Thoracic aorta (tissue), 2 donors: ENCODE results near the gene R3HDM2. TPM values are rescaled to one million over a fixed set of nuclear protein-coding genes. Genes with fewer than 3 reads are reported as not detected.

Source experiments
- ATAC-seq: fragments of 150-250 bp; one replicate; pipeline ENCODE4 v1.8.0; 2017; ENCODE audit warnings: low read depth; ENCODE audit not compliant: insufficient number of reproducible peaks, low FRiP score
- DNase-seq: peaks from one replicate; pipeline ENCODE4 v3.0.0-alpha.2; 2020; ENCODE audit warnings: low spot score
- H3K27ac ChIP-seq, 2 donors: fragments of 200-600 bp; sonication (generic); 1 replicate in 1 of 2; 2 replicates in 1 of 2; pipeline ENCODE4 v1.5.1; 2016; ENCODE audit warnings: mild to moderate bottlenecking in 2 of 2, moderate library complexity in 2 of 2
- H3K27me3 ChIP-seq: fragments of 200-600 bp; sonication (generic); replicated peaks from 2 replicates; pipeline ENCODE4 v1.6.0; 2016; ENCODE audit warnings: mild to moderate bottlenecking; ENCODE audit not compliant: insufficient read depth
- H3K36me3 ChIP-seq: fragments of 200-600 bp; sonication (generic); one replicate; pipeline ENCODE4 v1.5.1; 2016
- H3K4me1 ChIP-seq, 2 donors: fragments of 200-600 bp; sonication (generic); 1 replicate in 1 of 2; 2 replicates in 1 of 2; pipeline versions ENCODE4 v1.5.1 to v1.6.0; 2016; ENCODE audit warnings: low read depth in 2 of 2, mild to moderate bottlenecking in 1 of 2; ENCODE audit not compliant: control insufficient read depth in 1 of 2
- H3K4me3 ChIP-seq: fragments of 200-600 bp; sonication (generic); 2 replicates; pipeline ENCODE4 v1.5.1; 2016; ENCODE audit warnings: mild to moderate bottlenecking
- H3K9me3 ChIP-seq: fragments of 200-600 bp; sonication (generic); 2 replicates; pipeline ENCODE4 v1.5.1; 2016
- CTCF ChIP-seq: fragments of 200-600 bp; sonication (generic); IDR thresholded peaks from one replicate; pipeline ENCODE4 v1.5.1; 2019; ENCODE audit warnings: antibody characterized with exemption
- total RNA-seq, 2 donors: library from RNA; depleted of rRNA; stranded (reverse); fragments of >200 nt; gene quantifications; one replicate each; pipeline versions ENCODE4 v1.1.0 to v1.2.3, GENCODE V29; 2016

R3HDM2 gene
- total RNA-seq, 2 donors from 2014 or later, result 26.5 to 62.4 TPM

- no peaks in the 10 kb centered on the region for H3K9me3 ChIP-seq
- no peak for DNase-seq
- H3K27ac ChIP-seq, result no peak overlapping the region
- H3K4me3 ChIP-seq, result no peak overlapping the region
- no peak for ATAC-seq
- no peaks in the 10 kb centered on the region for H3K36me3 ChIP-seq
- no peaks in the 10 kb centered on the region for H3K27me3 ChIP-seq
- no peak for TF ChIP-seq CTCF
- no peaks in the 10 kb centered on the region for H3K4me1 ChIP-seq
Observed at GRCh38 chr12:57467212-57467874, 36.5 kb upstream of the R3HDM2 start.

GRCh38 chr12:57465747-57466505 is 35.1 kb upstream of the R3HDM2 start:
- ATAC-seq (no peak), DNase-seq (no peak)
- Histone ChIP-seq H3K9me3 (no peaks in the 10 kb centered on the region), H3K27me3 (no peaks in the 10 kb centered on the region), H3K27ac (no peak overlapping the region), H3K4me3 (no peak overlapping the region), H3K4me1 (peaks cover 4 to 5% of the 10 kb centered on the region in 2 donors), H3K36me3 (no peaks in the 10 kb centered on the region)
- TF ChIP-seq CTCF, result no peak

- Histone ChIP-seq H3K36me3 (no peaks in the 10 kb centered on the region), H3K27ac (no peak overlapping the region), H3K4me1 (peaks cover 11 to 12% of the 10 kb centered on the region in 2 donors), H3K9me3 (no peaks in the 10 kb centered on the region), H3K27me3 (no peaks in the 10 kb centered on the region), H3K4me3 (no peak overlapping the region)
- ATAC-seq (no peak), DNase-seq (no peak)
- no peak for TF ChIP-seq CTCF
Observed at GRCh38 chr12:57465030-57465746, 34.3 kb upstream of the R3HDM2 start.

GRCh38 chr12:57464569-57464968 is 33.7 kb upstream of the R3HDM2 start:
- no peak for ATAC-seq
- no peaks in the 10 kb centered on the region for H3K27me3 ChIP-seq

More at GRCh38 chr12:57464569-57464968, 33.7 kb upstream of the R3HDM2 start:
- TF ChIP-seq CTCF, result no peak
- H3K9me3 ChIP-seq, result no peaks in the 10 kb centered on the region
- no peak for DNase-seq
- H3K4me3 ChIP-seq, result no peak overlapping the region
- H3K27ac ChIP-seq, result no peak overlapping the region
- H3K4me1 ChIP-seq, result peaks cover 12% of the 10 kb centered on the region in 2 donors
- no peaks in the 10 kb centered on the region for H3K36me3 ChIP-seq
